HG02970 (cell line): ENCODE results near the gene DDX51.

Source experiments
- ATAC-seq: cut with Tn5 transposase; IDR thresholded peaks from one replicate; pipeline ENCODE4 v1.9.1; 2021; ENCODE audit warnings: mild to moderate bottlenecking, moderate library complexity, moderate number of reproducible peaks; ENCODE audit not compliant: unreplicated experiment, low FRiP score

The DDX51 gene

DNA sequence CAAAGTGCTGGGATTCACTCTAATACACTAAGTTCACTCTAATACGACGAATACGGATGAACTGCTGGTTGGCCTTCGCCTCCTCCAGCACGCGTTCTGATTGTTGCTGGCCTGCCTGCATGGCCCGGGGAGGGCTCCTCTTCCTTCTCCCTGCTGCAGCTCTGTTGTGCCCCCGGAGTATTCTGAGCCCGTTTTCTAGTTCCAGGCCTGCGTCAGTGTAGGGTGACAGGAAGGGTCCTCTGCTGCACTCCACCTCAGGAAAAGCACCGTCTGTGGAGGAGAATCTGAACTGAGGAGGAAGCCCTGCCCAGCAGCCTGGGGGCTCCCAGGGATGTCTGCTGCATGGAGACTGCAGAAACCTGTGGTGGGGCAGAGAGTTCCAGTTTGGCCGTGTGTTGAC, 44.4 kb downstream of the DDX51 start:
- ATAC-seq = no peak

GRCh38 chr12:132095520-132096409, 48.4 kb downstream of the DDX51 start:
- ATAC-seq = no peak

DNA sequence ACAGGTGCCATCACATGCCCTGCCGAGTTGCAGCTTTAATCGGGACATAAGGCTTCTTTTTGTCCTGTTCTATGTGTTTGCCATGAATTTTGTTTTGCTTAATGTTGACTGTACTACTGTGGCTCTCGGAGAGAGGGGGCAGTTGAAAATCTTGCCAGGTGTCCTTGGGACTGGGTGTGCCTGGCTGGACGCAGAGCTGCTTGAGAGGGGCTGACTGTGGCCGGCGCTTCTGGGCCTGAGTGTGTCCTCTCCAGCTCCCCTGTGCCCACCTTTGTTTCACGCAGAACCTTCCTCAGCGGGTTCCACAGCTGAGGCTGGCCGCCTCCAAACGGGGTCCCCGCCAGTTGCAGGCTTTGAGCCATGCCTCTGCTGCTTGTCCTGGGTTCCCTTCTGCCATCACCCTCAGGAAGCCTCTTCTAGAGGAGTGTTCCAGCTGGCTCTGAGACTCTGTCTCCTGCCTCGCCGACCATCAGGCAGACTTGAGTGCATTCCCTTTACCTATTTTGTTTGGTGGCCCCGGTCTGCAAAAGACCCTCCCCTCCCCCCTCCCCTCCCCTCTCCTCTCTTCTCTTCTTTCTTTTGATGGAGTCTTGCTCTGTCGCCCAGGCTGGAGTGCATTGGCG, 49.7 kb downstream of the DDX51 start:
- no peak for ATAC-seq

GRCh38 chr12:132089407-132089910, 54.7 kb downstream of the DDX51 start:
- no peak for ATAC-seq
